SK-N-SH (cell line): ENCODE measurements around the gene NPFFR1.

Source experiments
- CTCF ChIP-seq: fragments of 200-600 bp; sonication (generic); IDR thresholded peaks from 2 replicates; pipeline ENCODE4 v1.6.1; 2017; ENCODE audit warnings: antibody characterized with exemption, mild to moderate bottlenecking, moderate library complexity
- MXI1 ChIP-seq: IDR thresholded peaks from 2 replicates; pipeline ENCODE4 v1.6.1; 2012; ENCODE audit warnings: mild to moderate bottlenecking, low read depth, low read length, improper control_type of control experiment
- USF1 ChIP-seq: IDR thresholded peaks from 2 replicates; pipeline ENCODE4 v1.4.0; 2012; ENCODE audit warnings: low read depth, borderline replicate concordance
- YY1 ChIP-seq: IDR thresholded peaks from 2 replicates; pipeline ENCODE4 v1.4.0; 2012; ENCODE audit warnings: low read depth, mild to moderate bottlenecking

DNA sequence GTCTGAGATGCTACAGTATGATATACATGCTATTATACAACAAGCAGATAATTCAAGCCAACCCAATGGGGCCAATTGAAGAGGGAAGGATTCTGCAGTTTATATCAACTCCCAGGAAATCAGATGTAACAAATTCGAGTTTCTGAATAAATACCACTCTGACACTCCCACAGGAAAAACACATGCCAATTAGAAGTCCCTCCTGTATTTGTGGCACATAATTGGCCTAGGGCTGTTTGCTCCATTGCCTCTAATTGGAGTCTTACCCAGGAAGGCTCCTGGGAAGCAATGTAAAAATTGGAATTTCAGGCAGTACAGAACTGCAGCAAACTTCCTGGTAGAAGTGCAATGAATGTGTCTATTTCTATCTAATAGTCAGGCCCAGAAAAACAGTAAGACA lies 55.3 kb downstream of the NPFFR1 start:
- no peak for TF ChIP-seq CTCF
- no peak for TF ChIP-seq MXI1
- TF ChIP-seq YY1 = no peak
- TF ChIP-seq USF1 = no peak
